Measurements from ENCODE around the gene ANGEL2.
"Not testable (repeated sequence)": the region's sequence is repeated elsewhere in the genome, so short reads cannot be mapped to it uniquely, and the experiment has no call there.

ANGEL2 gene

GRCh38 chr1:212974711-212975110, 41.0 kb downstream of the ANGEL2 start:
- DNase-seq, result no peak

- DNase-seq, result no peak
These were observed 41.8 kb downstream of the ANGEL2 start for GRCh38 chr1:212973899-212974298.

GRCh38 chr1:212973426-212973825, 42.2 kb downstream of the ANGEL2 start:
- DNase-seq, result no peak

- DNase-seq, result no peak
These were observed 44.4 kb downstream of the ANGEL2 start for GRCh38 chr1:212971312-212971711.

GRCh38 chr1:212970085-212970484, 45.6 kb downstream of the ANGEL2 start:
- no peak for DNase-seq

- no peak for DNase-seq
These were observed 47.3 kb downstream of the ANGEL2 start for GRCh38 chr1:212968368-212968863.

- peak; percentile 69 for DNase-seq
These were observed 47.9 kb downstream of the ANGEL2 start for GRCh38 chr1:212967801-212968200.

- DNase-seq, result no peak
These were observed 49.1 kb downstream of the ANGEL2 start for GRCh38 chr1:212966616-212967015.

- DNase-seq, result not testable (repeated sequence)
These were observed 50.7 kb downstream of the ANGEL2 start for GRCh38 chr1:212964993-212965392.

- DNase-seq, result no peak
These were observed 51.6 kb downstream of the ANGEL2 start for GRCh38 chr1:212964102-212964501.

GRCh38 chr1:212962509-212962908, 53.2 kb downstream of the ANGEL2 start:
- DNase-seq, result no peak

- no peak for DNase-seq
These were observed 54.7 kb downstream of the ANGEL2 start for GRCh38 chr1:212960932-212961331.

GRCh38 chr1:212959266-212960220, 56.1 kb downstream of the ANGEL2 start:
- DNase-seq, result no peak

GRCh38 chr1:212958175-212958574, 57.5 kb downstream of the ANGEL2 start:
- DNase-seq, result no peak

GRCh38 chr1:212957546-212957945, 58.1 kb downstream of the ANGEL2 start:
- no peak for DNase-seq

GRCh38 chr1:212955961-212956620, 59.6 kb downstream of the ANGEL2 start:
- DNase-seq, result no peak

GRCh38 chr1:212955098-212955497, 60.6 kb downstream of the ANGEL2 start:
- no peak for DNase-seq

GRCh38 chr1:212954514-212954913, 61.2 kb downstream of the ANGEL2 start:
- no peak for DNase-seq

GRCh38 chr1:212953321-212953720, 62.3 kb downstream of the ANGEL2 start:
- no peak for DNase-seq

GRCh38 chr1:212952641-212952976, 63.1 kb downstream of the ANGEL2 start:
- DNase-seq, result no peak

- DNase-seq, result no peak
These were observed 63.6 kb downstream of the ANGEL2 start for GRCh38 chr1:212951947-212952640.

GRCh38 chr1:212951126-212951946, 64.3 kb downstream of the ANGEL2 start:
- DNase-seq, result no peak
